K562 (cell line): ENCODE results near the gene PDE4A.

Experiments
- FOSL1 ChIP-seq: fragments of 200-800 bp; sonication (Bioruptor generic); conservative IDR thresholded peaks from 2 replicates; pipeline ENCODE4 v1.6.1; 2016; ENCODE audit warnings: missing genetic modification characterization, missing compliant biosample characterization
- JUNB ChIP-seq: fragments of 450-650 bp; formaldehyde crosslinking; conservative IDR thresholded peaks from 2 replicates; pipeline ENCODE4 v1.4.0; 2020; ENCODE audit warnings: mild to moderate bottlenecking
- MAFF ChIP-seq: IDR thresholded peaks from 2 replicates; pipeline ENCODE4 v1.6.1; 2012; ENCODE audit warnings: low read length, improper control_type of control experiment
- NFRKB ChIP-seq: fragments of 450-650 bp; IDR thresholded peaks from 2 replicates; pipeline ENCODE4 v1.6.1; 2016; ENCODE audit warnings: low read depth
- TCF7L2 ChIP-seq: fragments of 150-350 bp; IDR thresholded peaks from 2 replicates; pipeline ENCODE4 v1.6.1; 2016; ENCODE audit warnings: low read depth, mild to moderate bottlenecking, low read length, moderate library complexity
- ZBTB43 ChIP-seq: sonication (generic); formaldehyde crosslinking; IDR thresholded peaks from 2 replicates; pipeline ENCODE4 v1.8.0; 2023; ENCODE audit warnings: mild to moderate bottlenecking, missing genetic modification reagents
- ZNF282 ChIP-seq: sonication (generic); formaldehyde crosslinking; IDR thresholded peaks from 2 replicates; pipeline ENCODE4 v1.8.1; 2023; ENCODE audit warnings: missing genetic modification reagents

GRCh38 chr19:10431943-10432735 is 11.8 kb downstream of the PDE4A start:
- no peak for TF ChIP-seq ZNF282 (CRISPR knock-in tag)
- no peak for TF ChIP-seq MAFF
- TF ChIP-seq JUNB (CRISPR knock-in tag): no peak
- TF ChIP-seq NFRKB: no peak
- no peak for TF ChIP-seq ZBTB43
- TF ChIP-seq TCF7L2: no peak
- no peak for TF ChIP-seq FOSL1
